GM19238 (cell line): ENCODE results near the gene EHD1.
A peak's percentile ranks its signal among the peaks of the same experiment; 100 is the strongest.
"Not testable (repeated sequence)": the region's sequence is repeated elsewhere in the genome, so short reads cannot be mapped to it uniquely, and the experiment has no call there.

ENCODE experiments used
- DNase-seq: peaks from one replicate; pipeline ENCODE4 v3.0.0; 2011; ENCODE audit warnings: low spot score; ENCODE audit not compliant: insufficient read length

The EHD1 gene

DNA sequence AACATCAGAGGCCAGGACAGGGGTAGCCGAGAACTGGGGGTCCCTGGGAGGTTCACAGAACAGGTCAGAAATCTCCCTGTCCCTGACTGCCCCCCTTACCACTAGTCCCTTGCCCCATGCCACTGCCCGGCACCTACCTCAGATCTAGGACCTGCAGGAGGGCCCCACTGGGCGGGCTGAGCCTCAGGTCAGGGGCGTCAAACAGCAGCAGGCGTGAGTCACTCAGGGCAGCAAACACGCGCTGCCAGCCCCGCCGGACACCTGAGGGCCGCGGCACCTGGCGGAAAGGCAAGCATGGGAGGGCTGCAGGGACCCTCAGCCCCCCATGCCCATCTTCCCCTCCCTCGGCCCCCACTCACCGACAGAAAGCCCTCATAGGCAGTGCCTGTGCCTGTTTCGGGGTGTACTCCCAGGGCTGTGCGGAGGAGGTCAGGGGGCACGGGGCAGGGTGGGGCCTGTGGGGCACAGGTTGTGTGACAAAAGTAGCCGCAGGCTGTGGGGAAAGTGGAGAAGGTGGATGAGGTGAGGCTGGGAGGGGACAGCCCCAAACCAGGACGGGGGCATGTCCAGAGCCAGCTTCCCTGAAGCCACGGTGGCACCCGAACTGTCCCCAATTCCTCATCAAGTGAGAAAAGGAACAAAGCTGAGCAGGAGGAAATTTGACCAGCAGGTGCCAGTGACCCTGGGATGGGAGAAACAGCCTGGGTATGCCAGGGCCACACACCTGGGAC lies 45.8 kb downstream of the EHD1 start:
- no peak for DNase-seq

DNA sequence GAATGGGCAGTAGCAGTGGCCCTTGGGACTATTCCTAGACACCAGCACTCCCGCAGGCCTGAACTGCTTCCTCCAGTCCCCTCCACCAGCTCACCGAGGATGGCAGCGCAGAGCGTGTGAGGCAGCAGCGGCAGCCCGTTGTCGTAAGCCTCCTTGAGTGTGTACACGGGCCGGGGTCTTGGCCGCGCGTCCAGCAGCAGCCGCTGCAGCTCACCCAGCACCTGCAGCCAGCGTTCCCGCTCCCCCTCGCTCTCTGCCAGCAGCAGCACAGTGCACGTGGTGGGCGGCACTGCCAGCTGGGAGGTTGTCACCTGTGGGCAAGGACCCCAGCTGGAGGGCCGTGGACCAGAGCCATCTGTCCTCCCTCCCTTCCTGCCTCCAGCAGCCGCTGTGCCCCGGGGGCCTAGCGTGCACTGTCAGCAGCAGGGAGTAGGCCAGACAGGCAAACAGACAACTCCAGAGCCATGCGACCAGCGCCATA lies 47.0 kb downstream of the EHD1 start:
- DNase-seq, result no peak

DNA sequence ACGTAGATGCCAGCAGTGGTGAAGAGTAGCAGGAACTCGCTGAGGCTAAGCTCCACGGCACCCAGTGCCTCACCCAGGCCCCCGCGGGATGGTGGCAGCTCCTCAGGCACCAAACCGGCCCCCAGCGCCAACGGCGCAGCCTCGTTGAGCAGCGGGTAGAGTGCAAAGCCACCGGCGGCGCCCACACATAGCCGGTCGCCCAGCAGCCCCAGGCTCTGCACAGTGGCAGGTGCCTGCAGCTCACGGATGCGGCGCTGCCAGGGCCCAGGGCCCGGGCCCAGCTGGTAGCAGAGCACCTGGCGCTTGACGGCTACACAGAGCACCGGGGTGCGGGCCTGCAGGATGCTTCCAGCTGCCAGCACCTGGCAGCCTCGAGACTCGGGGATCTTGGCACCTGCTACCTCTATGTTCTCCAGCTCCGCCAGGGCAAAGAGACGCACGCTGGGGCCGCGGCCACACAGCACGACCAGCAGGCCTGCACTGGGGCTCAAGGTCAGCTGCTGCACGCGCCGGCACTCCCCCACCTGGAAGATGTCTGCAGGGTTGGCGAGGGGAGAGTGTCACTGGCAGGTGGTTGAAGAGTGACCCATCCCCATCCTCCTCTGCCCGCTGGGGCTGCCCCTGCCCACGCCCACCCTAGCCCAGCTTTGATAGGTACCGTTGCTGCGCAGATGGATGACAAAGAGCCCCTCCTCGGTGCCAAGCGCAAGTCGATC lies 48.7 kb downstream of the EHD1 start:
- no peak for DNase-seq

DNA sequence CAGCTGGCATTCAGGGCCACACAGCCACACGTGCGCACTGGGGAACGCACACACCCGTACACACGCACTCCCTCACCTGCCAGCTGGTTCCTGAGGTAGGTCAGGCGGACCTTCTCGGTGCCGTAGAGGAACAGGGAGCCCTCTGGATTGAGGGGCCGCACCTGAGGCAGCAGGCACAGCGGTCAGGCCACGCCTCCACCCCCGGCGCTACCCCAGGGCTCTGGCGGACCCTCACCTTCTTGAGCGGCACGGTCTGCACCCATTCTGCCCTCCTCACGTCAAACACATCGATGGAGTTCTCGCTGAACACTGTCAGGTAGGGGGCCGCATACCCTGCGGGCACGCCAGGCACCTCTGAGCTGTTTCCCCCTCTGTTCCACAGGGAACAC lies 51.0 kb downstream of the EHD1 start:
- DNase-seq, result no peak

DNA sequence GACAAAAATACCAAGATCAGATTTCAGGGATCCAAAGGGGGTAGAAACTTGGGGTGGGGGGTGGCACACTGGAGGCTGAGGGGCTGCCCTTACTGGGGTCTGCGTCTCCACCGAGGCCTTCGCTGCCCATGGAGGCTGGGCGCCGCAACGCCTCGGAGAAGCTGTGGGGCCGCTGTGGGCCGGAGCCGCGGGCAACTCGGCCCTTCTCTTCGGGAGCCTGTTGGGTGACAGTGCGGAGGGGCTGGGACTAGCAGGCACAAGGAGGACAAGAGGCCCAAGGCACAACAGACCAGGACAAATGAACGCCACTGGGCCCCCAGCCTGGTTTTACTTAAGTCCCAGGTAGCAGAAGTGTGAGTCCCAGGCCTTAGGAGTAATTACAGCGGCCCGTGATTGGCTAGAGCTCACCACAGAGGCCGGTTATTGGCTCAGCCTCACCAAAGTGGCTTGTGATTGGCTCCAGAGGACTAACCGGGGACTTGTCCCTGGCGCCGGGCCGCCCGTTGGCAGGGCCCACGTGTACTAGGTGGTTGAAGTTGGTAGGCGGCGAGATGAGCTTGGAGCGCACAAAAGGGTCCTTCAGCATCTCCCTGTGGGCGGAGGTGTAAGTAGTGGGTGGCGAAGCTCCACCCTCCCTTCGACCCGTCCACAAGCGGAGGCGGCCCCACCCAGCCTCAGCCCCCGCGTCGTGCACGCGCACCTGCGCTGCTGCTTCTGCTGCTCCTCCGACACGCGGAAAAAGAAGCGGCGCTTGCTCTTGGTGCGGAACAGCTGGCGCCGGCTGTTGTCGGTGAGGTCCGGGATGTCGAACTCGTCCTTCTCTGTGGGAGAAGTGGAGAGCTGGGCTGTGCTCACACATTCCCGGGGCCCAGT lies 51.6 kb downstream of the EHD1 start:
- no peak for DNase-seq

DNA sequence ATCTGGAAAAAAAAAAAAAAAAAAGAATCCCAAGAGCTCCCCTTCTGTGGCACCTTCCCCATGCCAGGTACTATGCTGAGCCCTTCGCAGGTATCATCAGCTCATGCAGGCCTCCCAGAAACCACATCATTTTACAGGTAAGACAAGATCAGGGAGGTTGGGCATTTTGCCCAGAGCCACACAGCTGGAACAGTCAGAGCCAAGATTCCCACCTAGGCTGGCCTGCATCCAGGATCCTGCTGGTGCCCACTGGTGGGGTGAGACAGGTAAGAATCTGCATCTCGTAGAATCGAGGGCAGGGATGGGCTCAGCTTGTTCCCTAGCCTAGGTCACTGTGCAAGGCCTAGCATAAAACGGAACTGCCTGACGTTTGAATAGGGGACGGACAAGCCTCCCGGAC lies 52.4 kb downstream of the EHD1 start:
- DNase-seq, result no peak

DNA sequence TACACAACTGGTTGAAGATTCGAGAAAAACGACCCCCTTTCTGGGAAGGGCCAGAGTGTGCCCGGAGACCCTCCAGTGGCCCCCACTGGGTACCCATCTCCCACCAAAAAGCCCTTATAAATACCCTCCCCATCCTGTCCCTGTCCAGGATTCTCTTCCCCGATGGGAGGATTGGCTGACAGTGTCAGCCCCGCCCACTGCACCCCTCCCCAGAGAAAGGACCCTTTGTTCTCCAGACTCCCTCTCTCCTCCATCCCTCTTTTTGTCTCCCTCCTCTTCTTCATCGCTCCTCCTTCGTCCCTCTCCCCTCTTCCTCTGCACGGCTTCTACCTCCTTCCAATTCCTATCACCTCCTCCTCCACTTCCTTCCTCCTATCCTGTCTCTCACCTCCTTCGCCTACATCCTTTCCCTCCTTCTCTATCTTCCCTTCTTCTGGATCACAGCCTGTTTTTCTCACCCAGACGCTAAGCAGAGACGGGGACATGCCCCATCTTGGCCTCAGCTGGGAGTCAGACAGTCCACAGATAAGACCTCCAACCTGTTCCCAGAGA lies 54.8 kb downstream of the EHD1 start:
- no peak for DNase-seq

DNA sequence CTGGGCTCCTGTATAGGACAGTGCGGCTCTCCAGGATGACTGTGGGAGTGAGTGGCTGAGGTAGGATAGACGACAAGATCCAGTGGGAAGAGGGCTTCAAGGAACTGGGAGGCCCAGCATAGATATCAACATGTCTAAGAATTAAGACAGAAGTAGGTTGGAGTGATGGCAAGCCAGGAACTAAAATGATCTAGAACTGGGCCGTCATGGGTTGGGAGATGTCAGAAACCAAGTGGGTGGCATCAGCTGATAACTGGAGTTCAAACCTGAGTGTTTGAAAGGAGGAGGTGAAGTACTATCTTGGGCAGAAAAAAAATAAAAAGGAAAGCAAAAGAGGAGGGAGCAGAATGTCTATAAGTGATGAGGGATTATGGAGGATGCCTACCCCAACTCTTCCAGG lies 60.9 kb downstream of the EHD1 start:
- no peak for DNase-seq

DNA sequence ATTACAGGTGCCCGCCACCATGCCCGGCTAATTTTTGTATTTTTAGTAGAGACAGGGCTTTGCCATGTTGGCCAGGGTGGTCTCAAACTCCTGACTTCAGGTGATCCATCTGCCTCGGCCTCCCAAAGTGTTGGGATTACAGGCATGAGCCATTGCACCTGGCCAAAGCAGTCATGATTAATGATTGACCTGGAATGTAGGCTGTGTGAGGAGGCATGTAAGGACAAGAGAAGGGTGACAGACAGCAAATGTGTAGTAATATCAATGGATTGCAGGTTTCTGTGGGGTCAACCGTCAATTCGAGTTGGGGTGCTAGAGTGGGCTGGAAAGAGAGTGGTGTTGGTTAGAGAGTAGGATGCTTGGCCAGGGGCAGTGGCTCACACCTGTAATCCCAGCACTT lies 63.0 kb downstream of the EHD1 start:
- DNase-seq, result not testable (repeated sequence)

DNA sequence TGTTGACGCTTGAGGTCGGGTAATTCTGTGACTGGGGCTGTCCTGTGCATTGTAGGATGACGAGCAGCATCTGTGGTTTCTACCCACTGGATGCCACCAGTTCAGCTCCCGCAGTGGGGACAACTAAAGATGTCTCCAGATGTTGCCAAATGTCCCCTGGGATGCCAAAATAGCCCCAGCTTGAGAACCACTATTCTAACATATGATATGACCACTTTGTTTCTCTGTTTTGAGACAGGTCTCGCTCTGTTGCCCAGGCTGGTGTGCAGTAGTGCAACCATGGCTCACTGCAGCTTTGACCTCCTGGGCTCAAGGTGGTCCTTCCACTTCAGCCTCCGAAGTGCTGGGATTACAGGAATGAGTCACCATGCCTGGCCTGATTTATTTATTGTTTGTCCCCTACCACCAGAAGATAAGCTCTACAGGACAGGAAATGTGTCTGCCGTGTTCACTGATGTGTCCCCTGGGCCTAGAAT lies 63.7 kb downstream of the EHD1 start:
- peak; percentile 43 for DNase-seq

DNA sequence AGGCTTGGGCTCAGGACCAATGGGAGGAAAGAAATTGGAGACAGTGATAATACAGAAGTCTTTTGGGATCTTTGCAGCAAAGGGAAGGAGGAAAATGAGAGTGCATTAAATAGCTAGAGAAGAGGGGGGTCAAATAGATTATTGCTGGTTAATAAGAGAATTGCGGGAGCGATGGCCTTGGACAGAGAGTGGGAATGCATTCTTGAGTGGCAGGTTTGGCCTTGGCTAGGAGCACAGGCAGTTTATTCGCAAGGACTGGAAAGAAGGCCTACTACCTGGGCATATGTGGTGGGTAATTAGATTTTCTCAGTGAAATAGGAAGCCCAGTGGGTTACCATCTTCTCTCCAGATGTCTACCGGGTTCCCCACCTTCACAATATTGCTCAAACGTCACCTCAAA lies 64.6 kb downstream of the EHD1 start:
- DNase-seq, result no peak

DNA sequence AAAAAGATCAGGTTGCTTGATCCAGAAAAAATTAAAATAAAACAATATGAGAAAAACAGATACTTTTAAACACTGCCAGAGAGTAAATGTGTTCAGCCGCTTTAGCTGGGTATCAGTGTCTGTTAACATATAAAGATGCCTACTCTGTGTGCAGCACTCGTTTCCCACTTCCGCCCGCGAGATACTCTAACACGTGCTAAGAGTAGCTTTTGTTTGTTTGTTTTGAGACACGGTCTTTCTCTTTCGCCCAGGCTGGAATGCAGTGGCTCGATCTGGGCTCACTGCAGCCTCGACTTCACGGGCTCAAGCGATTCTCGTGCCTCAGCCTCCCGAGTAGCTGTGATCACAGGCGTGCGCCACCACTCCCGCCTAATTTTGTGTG lies 67.5 kb downstream of the EHD1 start:
- no peak for DNase-seq

DNA sequence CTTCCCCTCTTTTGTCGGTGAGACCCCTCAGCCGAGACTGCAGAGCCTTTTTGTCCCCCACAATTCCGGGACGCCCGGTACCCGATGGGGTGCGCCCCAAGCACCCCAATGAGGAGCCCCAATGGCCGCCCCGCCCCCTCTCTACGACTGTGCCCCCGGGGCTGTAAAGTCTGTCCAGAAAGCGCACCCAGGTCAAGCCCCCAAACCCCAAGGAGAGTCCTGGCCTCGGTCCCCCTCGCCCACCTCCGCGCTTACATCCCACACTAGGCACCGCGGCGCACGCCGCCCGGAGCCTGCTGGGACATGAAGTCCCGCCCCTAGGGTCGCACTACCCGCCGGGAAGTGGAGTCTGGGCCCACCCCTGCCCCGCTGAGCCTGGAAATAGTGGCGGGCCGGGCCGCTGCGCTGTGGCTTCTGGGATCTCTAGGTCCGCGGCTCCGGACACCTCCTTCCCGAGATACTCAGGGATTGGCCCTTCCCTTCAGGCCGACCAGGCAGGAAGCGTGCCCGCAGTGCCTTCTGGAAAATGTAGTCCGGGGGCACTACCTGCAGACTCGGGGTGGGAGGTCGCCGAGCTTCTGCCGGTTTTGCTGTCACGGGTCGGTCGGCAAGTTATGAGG lies 68.0 kb downstream of the EHD1 start, which contains the start of gene MEN1:
TSS of gene MEN1 (minus strand) at position 281 of the 620 bp plus-strand sequence. CDS start 442 bp downstream, outside the sequence.
- peak; percentile 92 for DNase-seq

DNA sequence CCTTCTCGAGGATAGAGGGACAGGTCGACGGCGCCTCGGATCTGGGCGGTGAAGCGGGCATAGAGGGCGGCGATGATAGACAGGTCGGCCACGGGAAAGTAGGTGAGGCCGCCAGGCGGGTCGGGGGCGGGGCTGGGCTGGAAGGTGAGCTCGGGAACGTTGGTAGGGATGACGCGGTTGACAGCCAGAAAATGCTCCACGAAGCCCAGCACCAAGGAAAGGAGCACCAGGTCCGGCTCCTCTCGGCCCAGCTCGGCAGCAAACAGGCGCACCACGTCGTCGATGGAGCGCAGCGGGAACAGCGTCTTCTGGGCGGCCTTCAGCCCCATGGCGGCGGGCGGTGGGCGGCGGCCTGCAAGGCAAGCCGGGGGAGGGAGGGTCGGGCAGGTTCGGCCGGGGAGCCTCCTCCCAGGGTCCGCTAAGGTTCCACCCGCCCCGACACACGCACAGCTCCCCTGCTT lies 68.6 kb downstream of the EHD1 start:
- peak; percentile 44 for DNase-seq

DNA sequence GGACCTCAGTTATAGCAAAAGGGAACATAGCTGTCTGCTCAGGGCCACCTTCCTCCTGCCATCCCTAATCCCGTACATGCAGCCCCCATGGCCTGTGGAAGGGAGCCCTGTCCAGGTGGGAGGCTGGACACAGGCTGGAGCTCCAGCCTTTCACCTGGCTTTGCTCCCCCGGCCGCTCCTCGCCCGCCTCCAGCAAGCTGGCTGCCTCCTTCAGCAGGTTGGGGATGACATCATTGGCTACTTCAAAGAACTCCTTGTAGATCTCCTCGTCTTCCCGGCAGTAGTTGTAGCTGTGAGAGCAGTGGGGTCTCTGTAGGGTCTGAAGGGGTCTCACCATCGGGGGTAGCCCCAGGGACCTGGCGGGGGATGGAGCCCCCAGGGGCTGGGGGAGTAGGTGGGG lies 72.9 kb downstream of the EHD1 start:
- DNase-seq, result no peak

DNA sequence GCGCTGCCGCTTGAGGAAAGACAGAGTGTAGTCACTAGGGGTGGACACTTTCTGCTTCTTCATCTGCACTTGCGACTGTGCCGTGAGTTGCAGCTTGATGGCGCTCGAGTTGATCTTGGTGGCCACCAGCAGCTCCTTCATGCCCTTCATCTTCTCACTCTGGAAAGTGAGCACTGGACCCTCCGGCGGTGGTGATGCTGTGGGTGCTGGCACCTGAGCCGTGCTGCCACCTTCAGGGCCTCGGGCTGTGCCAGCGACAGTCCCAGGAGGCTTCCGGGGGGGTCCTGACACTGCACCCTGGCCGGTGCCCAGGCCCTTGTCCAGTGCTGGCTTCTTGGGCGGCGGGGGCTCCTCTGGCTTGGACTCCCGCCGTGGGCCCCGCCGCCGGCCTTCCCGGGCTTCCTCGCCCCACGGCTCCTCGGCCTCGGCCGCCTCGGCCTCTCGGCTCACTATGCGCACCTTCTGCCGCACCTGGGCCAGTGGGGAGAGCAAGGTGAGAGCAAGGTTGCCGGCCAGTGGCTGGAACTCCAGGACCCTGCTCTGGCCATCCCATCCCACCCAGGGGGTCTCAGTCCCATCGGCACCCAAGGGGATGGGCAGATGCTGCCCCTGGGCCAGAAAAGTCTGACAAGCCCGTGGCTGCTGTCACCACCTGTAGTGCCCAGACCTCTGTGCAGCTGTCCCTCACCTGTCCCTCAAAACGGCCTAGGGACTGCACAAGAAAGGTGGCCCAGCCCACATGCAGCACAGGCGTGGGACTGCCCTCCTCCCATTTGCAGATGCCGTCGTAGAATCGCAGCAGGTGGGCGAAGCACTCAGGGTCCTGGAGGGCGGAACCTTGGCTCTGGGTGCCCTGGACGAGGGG lies 73.8 kb downstream of the EHD1 start:
- no peak for DNase-seq

DNA sequence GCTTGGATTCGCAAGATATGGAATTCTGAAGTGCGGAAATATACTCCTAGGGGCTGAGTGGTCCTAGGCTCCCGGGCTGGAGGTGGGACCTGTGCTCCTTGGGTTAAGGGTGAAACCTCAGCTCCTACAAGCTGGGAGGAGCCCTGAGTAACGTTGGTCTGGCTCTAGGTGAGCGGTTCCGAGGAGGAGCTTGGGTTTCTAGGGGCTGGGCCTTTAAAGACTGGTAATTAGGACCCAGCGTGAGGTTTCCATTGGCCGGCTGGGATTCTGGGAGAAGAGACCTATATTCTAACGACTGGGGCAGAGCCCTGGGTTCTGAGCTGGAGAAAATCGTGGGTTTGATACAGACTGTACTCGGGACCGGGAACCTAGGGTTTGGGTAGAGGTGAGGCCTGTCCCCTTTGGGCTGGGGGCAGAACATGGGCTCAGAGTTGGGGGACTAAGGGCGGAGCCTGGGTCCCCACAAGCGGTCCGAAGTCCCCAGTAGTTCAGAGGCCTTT lies 74.5 kb downstream of the EHD1 start:
- no peak for DNase-seq

DNA sequence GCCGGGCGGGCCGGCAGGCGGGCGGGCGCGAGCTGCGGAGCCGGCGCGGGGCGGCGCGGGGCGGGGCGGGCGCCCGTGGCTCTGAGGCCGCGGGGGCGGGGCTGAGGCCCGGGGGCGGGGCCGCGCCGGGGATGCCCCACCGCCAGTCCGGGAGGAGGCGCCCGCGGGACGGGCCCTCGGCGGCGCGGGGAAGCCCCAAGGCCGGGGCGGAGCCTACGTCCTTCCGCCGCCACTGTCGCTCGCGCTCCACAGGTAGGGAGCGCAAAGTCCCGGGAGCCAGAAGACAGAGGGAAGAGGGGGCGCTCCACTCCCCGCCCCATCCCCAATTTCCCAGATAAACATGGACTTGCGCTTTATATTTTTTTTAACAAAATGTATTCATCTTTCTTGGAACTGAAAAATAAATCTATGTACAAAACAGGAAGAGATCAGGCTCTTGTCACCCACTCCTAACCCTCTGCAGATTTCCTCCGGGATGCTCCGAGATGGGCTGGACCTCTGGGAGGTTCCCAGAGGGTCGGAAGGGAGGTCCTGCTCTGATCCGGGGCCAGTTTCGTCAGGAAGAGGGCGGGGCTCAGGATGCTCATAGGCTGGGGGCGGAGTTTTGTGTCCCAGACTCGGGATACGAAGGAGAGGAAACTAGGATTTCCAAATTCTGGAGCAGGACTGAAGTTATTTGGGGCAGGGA lies 75.1 kb downstream of the EHD1 start, which contains the start of gene MAP4K2:
TSS of gene MAP4K2 (minus strand) at position 57 of the 688 bp plus-strand sequence. CDS start 65 bp downstream, outside the sequence.
- peak; percentile 95 for DNase-seq
